GM18508 (cell line): Measurements from ENCODE around the gene MSH2.

Source experiments
- ATAC-seq: cut with Tn5 transposase; IDR thresholded peaks from one replicate; pipeline ENCODE4 v1.9.1; 2021; ENCODE audit warnings: moderate number of reproducible peaks; ENCODE audit not compliant: insufficient read depth, unreplicated experiment

Gene MSH2

DNA sequence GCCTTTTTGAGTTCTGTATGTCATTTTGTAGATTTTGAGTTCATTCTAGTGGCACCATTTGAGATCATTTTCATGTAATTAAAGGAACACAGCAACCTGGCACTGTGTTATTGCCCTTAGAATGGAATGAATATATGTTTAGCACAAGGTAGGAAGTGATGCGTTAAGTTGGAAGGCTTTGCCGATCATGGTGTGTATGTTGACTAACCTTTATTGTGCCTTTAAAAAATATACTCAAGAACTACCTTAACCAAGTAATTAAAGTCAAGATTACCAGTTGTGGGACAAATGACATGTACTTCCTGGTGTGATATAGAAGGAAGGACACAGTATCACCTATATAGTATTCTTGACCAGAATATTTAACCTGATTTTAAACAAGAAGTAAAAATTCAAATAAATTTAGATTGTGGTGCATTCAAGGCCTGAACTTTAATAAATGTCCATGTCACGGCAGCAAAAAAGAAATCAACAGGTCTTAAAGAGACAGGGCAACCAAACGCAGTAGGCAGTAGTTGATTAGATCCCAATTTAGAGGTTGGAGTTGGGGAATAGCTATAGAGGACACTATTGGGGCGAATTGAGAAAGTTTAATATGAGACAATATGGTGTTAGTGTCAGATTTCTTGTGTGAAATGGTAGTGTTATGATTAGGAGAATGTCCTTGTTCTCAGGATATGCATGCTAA, 68.6 kb downstream of the MSH2 start:
- ATAC-seq = no peak

DNA sequence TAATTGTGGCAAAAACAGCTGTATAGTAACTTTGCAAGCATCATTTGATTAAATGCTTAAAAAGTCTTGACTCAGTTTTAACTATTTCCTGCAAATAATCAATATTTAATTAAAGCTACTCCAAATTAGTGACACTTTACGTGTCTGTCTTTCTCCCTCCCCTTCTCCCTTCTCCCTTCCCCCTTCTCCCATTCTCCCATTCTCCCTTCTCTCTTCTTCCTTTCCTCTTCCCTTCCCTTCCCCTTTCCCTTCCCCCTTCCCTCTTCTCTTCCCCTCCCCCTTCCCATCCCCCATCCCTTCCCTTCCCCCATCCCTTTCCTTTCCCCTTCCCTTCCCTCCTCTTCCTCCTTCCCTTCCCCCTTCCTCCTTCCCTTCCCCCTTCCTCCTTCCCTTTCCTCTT, 76.9 kb downstream of the MSH2 start:
- ATAC-seq = no peak

DNA sequence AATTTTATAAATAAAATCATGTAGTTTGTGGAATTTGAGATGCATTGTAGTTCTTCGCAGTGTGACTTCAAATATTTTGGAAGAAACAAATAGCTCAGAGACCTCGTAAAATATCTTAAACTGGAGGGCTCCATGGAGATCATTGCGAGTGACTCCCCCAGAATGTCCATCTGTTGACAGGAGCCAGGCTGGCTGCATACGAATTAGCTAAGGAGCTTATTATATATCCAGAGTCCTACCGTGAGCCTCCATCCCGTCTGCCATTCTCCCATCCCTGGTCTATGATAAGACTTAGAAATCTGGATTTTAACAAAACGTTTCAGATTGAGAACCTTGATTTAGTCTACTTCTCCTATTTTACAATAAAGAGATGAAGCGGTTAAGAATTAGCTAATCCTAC, 80.2 kb downstream of the MSH2 start:
- ATAC-seq = no peak

DNA sequence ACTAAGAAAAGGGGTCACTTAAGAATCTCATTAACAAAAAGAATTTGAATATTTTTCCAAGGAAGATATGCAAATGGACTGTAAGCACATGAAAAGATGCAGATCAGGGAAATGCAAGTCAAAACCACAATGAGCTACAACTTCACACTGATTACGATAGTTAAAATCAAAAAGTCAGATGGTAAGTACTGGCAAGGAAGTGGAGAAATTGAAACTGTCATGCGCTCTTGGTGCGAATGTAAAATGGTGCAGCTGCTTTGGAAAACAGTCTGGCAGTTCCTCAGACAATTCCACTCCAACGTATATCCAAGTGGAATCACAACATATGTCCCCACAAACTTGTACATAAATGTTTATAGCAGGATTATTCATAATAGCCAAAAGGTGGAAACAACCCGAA, 81.4 kb downstream of the MSH2 start:
- ATAC-seq = no peak

DNA sequence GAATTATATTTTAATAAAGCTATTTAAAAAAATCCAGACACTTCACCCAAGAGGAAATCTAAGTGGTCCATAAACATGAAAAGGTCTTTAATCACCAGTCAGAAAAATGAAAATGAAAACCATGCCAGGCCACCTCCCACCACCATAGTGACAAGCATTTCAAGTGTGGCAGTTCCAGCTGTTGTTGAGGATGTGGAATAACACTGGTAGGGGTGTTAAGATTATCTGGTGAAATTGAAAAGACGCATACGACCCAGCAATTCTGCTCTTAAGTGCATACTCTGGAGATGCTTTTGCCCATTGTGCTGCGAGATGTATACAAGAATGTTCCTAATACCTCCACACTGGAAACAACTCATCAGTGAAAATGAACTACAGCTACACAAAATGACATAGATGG, 82.2 kb downstream of the MSH2 start:
- ATAC-seq = no peak

DNA sequence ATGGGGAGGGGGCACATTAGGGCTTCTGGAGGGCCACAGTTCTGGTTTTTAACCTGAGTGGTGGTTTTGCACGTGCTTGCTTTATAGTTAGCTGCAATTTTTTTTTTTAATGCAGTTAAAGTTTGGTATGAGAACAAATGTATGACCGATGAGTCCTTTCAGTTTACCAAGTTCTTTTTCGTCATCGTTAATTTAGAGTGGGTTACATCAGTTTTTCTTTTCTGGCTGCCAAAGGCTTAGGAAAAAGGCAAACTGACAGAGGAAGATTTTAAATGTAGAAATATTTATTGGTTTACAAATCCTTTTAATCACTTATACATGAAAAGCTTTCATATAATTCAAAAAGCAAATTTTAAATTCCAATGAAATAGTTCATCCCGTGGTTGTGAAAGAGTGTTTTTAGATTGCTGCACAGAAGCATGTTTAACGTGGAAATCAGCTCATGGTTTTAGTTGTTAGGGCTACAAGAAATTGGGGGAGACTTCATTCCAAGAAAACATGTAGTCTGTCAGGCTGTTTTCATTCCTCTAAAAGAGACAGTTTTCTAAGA, 82.9 kb downstream of the MSH2 start:
- no peak for ATAC-seq

DNA sequence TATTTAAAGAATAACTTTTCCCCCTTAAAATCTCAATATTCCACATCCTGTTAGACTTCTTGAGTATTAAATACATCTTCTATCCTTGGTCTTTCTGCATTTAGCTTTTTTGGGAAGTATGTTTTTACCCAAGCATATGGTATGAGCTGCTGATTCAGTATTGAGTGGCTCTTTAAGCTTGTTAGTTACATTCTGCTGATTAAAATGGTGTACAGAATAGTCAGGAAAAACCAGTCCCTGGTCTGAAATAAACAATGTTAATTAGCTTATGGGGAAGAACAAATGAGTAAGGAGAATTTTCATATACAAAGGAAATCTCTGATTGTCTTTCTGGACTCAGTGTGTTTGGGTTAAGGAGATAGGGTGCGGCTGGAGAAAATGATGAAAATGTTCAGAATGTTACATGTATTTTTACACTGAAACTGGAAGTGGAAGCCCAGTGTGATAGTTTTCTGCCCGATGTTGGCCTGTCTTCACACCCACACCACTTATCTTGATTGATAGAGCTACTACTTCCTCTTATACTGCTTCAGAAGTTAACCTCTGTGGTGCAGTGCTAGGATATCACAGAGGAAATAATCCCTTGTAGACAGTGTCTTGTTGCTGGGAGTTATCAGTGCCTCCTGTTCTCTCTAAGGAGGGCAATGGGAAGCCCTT, 84.0 kb downstream of the MSH2 start:
- peak; percentile 59 for ATAC-seq

DNA sequence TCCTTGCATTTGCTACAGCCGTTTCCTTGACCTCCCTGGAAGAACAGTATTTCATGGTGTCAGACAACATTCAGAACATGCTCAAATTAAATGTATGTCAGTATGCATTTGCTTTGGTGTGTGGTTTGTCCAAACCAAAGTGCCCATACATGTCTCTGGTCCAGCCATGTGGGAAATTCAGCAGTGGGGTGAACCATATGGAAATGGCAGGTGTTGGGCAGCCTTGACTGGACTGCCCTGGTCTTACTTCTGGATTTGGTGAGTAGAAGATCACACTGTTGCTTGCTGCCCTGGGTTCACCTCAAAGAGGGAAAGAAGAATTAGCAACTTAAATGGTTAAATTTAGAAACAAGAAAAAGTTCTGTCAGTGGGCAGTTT, 84.5 kb downstream of the MSH2 start:
- no peak for ATAC-seq

DNA sequence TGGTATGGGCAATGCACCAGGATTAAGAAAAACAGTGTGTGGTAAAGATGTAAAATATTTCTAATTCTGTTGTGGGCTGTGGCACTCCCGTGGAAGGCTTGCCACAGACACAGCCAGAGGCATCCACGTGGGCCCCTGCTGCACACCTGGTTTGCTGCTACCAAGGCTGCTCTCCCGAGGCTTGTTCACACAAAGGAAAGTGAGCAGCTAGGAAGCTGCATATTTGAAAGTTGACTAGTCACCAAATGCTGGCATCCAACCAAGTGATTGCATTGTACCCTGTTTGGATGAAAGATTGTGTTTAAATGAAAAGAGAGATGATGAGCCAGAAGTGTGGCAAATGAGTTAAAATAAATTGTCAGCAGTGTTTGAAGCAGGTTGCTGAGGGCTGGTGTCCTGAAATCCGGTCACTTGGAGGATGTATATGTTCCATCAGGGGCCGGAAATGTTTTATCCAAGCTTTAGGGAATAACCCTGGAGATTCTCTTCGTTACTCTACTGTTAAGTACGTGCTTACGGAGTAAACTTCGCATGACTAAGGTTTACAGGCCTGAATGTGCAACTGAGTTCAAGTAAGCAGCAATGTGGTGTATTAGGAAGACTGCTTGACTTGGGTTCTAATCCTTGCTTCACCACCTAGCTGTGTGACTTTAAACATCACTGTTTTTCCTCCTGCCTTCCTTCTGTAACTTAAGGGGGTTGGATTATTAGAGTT, 86.1 kb downstream of the MSH2 start:
- ATAC-seq = no peak

DNA sequence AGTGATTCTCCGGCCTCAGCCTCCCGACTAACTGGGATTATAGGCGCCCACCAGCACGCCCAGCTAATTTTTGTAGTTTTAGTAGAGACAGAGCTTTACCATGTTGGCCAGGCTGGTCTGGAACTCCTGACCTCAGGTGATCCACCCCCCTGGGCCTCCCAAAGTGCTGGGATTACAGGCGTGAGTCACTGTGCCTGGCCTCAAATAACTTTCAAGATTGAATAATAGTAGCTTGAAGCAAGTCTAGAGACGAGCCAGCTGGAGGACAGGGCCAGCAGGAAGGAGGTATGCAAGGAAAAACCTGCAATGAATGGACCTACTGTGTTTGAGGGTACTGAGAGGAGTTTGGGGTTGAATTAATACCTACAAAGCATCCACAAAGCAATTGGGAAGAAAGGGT, 87.5 kb downstream of the MSH2 start:
- ATAC-seq = no peak

DNA sequence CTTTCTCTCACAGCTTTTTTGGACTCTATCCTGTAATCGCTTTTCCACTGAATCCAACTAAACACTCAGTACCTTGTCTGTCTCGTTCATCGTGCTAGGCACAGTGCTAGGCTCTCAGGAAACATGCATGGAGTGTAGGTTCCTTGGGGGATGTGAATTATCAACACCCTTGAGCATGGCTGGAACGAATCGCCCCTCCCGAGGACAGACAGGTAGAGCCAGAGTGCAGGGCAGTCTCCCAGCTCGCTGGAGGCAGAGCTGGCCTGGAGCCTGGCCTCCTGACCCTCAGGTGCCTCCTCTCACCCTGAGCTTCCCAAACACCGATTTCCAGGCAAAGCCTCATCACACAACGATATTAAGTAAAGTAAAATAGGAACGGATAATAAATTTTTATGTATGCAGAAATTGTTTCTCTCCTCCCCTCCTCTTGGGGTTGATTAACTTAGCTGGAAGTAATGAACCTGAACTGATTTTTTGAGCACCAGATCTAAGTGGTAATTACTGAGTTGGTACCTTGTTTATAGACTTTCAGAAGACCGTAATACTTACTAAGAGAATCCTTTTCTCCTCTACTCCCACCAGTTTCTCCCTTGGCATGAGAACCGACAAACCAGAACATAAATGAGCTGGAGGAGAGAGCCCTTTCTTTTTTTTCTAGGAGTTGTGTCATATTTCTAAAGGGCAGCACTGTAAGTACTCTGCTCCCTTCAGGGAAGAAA, 90.5 kb downstream of the MSH2 start:
- no peak for ATAC-seq

DNA sequence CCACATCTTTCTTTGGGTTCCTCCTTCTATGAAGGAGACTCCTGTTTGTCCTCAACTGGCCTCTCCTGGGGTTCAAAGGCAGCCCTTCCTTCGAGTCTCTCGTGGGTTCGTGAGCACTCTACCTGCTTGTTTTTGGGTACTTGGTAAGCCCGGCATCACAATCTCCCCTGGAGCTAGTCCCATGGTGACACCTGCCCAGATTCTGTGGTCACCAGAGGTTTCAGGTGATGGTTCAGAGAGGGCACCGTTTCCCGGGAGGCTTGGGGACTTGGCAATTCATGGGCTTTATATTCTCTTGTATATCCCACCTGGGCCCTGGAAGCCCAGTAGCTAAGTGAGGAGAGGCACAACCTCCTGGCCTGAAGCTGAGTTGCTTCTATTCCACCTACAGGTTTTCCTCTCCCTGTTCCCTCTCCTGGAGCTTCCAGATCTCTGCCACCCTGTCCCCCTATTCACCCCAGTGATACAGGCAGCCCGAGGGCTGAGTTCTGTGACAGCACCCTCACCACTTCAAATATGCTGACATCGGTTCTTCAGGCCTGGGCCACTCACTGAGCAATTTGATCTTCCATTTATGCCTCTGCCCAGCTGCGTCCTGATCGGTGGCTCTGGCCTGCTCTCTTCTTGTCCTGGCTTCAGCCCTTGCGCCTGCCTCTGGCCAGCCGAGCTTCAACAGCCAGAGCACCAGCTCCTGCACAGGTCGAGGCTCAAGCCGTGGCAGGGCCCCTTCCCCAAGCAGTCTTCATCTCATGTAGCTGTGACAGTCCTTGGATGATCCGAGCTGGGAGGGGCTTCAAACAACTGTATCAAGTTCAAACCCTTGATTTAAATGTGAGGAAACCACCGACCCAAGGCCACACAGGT, 91.5 kb downstream of the MSH2 start:
- ATAC-seq = no peak

DNA sequence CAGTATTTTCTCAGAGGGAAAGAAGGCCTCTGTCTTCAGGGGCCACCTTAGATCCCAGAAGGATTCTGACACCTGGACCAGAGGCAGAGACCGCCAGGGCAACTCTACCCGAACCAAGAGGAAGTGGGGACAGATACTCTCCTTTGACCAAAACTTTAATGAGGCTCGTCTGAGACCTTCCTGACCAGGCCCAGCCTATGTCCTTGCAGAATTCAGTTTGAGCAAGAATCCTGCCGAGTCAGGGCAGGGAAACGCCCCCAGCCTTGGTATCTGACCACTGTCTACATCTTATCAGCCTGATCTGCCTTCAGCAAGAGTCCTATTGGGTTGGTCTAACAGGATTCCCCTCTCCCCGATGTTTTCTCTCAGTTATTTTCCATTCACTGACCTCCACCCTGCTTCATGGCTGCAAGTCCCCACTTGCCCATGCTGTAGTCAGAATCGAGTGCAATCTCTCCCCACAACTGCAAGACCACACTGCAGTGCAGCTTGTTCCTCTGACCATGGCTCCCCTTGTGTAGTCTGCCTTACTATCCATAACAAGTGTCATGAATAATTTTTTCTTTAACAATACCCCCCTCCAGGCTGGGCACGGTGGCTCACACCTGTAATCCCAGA, 95.0 kb downstream of the MSH2 start:
- no peak for ATAC-seq

DNA sequence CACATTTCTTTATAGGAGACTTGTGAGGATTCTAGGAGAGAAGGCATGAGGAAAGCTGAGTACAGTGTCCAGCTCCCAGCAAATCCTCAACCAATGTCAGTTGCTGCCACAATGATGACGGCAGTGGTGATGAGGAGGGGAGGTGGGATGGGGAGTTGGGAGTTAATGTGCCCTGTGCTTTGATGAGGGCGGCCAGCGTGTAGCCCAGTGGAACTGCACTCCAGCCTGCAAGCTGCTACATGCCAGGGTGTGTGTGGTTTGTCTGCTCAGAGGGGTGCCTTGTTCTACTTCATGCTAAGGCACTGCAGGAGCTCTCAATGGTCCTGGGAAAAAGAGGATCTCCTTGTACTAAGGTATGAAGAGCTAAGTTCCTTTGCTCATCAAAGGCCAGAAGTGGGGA, 96.1 kb downstream of the MSH2 start:
- no peak for ATAC-seq

DNA sequence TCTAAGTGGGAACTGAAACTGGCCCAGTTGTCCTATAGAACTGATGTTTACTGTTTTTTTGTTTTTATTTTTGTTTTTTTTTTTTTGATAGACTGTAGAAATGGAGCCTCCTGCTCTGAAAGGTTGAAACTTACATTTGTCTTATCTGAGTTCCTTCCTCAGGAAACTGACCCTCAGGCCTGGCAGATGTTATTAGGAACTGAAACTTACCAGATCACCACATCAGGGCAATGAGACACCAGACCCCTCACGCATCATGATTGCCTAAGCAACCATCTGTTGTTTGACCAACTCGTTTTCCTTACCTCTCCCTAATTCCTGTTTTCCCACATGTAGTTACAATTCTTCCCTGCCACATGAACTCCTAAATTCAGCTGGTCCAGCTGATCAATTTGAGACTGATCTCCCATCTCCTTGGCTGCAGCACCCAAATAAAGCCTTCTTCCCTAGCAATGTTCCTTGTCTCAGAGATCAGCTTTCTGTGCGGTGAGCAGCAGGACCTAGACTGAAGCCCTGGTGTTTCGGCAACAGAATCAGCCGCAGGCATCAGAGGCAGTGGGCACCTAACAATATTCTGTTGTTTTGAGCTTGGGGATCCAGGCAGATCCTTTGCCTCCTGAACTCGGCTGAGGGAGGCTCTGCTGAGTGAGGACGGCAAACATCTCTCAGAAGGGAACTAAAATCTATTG, 96.8 kb downstream of the MSH2 start:
- no peak for ATAC-seq

DNA sequence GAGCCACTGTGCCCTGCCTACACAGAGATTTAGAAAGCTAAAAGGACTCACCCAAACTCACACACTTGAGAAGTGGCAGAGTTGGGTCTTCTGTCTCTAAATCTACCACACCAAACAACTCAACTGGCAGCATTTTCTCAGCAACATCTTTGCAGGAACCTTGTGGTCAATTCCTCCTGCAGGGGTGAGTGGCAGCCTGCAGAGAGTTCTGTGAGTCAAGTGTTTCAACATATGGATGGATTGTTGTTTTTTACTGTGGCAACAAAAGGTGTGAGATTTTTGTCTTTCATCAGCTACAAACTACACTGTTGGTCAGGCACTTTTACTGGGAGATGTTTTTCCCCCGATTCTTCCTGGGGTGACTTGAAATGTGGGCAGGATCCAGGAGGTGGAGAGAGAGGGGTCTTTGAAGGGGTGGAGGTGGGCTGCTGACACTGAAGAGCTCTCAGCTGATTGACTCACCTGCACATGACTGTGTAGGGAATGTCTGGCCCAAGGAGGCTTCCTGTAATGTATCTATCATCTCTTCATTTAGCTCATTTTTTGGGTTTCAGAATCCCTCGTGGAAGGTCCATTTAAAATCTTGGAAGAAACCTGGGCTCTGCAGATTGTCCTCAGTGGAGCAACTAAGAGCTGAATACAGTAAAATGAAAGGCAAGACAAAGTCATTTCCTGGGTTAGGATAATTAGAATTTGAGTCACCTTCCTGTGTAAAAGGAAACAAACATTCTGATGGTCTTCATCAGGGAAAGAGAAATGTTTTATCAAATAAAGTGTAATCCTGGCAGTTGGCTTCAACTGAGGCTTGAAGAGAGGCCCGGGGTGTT, 98.6 kb downstream of the MSH2 start:
- no peak for ATAC-seq

DNA sequence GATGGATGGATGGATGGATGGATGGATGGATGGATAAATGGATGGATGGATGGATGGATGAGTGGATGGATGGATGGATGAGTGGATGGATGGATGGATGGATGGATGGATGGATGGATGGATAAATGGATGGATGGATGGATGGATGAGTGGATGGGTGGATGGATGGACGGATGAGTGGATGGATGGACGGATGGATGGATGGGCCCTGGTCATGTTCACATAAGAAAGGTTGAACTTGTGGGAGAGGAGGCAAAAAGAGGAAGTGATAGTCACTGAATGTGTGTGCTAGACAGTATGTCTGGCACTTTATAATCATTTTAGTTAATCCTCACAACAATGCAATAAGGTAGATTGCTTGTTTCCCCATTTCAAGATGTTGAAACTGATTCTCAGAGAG, 99.5 kb downstream of the MSH2 start:
- peak; percentile 62 for ATAC-seq

DNA sequence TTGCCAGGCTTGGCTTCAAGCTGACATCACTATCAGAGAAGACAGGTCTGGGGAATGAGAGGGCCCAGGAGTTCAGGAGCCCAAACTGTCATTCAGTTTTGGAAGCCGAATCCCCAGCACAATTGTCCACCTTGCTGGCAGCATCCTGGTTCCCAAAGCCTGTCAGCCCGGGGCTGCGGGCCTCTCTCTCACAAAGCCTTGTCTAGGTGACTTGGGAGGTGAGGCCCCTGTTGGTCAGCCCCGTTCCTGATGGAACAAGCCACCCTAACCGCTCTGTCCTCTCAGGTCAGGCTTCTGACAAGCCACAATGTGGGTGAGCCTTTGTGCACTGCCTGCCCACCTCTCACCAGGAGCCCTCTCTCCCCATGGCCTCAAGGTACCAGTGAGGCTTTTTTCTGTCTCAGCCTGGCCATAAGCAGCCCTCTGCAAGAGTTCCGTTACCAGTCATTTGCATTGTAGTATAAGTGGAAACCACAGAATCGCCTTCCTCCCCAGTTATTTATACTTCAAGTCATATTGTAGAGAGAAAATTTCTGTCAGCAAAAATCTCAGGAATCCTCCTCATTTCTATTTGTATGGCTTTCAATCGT, 100.6 kb downstream of the MSH2 start:
- no peak for ATAC-seq
